HG03354 (cell line): Measurements from ENCODE around the gene FAM228A.
"Not testable (repeated sequence)": the region's sequence is repeated elsewhere in the genome, so short reads cannot be mapped to it uniquely, and the experiment has no call there.

Experiments used
- ATAC-seq: cut with Tn5 transposase; IDR thresholded peaks from one replicate; pipeline ENCODE4 v1.9.1; 2021; ENCODE audit warnings: mild to moderate bottlenecking; ENCODE audit not compliant: unreplicated experiment, poor library complexity, severe bottlenecking

Gene FAM228A

DNA sequence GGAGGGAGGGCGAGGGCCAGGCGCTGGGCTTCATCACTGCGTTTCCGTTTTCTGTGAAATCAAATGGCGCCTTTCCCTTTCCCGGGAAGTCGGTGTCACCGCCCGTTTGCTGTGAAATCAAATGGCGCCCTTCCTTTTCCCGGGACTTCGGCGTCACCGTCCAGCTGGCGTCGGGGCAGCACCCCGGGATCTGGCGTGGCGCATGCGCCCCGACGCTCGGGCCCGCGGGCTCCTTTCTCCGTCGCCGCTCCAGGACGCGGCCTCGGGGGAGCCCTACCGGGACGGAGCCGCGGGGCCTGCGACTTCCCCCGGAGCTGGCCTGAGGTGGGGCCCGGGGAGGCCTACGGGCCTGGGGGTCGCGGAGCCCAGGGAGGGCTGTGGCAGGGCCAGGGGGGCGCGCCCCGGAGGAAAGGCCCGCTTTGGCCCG, at the start of gene FAM228A:
Gene FAM228A (plus strand): TSS at position 203 of the 427 bp plus-strand sequence. CDS start 428 bp downstream, outside the sequence.
- no peak for ATAC-seq

DNA sequence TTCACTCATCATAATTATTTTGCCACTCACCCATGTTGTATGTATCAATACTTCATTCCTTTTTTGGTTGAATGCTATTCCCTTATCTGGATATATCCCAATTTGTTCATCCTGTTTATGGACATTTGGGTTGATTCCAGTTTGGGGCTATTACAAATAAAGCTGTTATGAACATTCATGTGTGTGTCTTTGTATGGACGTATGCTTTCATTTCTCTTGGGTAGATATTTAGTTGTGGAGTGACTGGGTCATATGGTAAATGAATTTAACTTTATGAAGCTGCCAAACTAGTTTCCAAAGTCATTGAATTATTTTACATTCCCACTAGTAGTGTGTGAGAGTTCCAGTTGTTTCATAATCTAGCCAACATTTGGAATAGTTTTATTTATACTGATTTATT, 48.9 kb upstream of the FAM228A start:
- no peak for ATAC-seq

DNA sequence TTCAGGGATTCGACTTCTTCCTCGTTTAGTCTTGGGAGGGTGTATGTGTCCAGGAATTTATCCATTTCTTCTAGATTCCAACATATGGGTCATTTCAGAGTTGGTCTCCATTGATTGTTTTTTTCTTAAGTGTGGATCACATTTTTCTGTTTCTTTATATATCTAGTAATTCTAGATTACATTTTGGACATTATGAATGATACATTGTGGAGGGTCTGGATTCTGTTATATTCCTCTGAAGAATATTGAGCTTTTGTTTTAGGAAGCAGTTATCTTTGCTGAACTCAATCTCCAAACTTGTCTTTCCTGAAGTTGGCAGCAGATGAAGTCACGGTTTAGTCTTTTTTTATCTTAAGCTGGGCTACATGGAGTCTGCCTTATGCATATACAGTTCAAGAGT, 42.3 kb upstream of the FAM228A start:
- ATAC-seq: no peak

DNA sequence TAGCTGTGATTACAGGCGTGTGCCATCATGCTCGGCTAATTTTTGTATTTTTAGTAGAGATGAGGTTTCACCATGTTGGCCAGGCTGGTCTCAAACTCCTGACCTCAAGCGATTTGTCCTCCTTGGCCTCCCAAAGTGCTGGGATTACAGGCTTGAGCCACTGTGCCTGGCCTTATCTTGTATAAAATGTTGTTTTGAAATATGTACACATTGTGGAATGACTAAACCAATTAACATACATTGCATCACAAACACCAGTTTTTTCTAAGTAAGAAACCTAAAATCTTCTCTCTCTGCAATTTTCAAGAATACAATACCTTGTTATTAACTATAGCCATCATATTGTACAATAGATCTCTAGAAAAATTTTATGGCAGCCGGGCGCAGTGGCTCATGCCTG, 34.5 kb upstream of the FAM228A start:
- ATAC-seq: not testable (repeated sequence)

DNA sequence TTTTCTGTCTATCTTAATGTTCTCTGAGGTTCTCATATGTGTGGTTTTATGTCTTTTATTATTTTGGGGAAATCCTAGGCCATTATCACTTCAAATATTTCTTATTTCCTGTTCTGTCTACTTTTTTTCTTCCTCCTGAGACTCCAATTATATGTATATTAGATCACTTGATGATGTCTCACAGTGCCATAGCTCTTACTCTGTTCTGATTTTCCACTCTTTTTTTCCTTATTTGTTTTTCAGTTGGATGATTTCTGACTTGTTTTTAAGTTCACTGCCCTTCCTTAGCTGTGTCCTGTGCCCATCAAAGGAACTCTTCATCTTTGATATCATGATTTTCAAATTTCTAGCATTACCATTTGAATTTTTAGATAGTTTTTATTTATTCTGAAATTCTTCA, 27.5 kb upstream of the FAM228A start:
- ATAC-seq: no peak

DNA sequence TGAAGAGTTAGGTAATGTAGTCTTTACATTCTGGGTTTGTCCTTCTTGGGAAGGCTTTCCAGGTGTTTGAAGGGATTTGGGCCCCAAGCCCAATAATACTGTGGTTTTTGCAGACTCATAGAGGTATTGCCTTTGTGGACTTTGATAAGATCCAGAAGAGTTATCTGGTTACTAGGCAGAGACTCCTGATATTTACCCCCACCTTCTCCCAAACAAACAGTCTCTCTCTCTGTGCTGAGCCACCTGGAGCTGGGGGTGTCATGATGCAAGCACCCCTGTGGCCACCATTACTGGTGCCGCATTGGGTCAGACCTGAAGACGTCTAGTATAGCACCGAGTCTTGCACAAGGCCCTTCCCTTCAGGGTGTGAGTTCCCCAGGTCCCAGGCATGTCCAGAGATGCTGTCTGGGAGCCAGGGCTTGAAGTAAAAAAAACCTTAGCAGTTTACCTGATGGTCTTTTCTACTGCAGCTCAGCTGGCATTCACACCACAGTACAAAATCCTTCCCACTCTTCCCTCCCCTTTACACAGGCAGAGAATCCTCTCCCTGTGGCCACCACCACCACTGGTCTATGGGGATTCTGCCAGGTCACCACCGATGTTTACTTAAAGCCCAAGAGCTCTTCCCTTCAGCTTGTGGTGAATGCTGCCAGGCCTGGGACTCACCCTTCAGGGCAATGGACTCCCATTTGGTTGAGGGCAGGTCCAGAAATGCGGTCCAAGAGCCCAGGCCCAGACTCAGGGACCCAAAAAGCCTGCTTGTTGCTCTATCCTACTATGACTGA, 22.2 kb upstream of the FAM228A start:
- no peak for ATAC-seq

DNA sequence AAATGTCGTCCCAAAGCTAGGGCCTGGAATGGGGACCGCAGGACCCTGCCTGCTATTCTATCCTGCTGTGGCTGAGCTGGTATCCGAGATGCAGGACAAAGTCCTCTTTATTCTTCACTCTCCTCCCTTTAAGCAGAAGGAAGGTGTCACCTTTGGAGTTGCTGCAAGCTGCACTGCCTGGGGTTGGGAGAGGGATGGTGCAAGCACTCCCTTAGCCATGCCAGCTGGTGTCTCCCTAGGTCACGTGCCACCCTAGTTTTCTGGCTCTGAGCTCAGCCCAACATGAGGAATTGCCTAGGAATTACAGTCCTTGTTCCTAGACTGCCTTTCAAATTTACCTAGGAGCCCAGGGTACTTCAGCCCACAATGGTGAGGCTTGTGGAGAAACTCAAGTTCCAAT, 21.4 kb upstream of the FAM228A start:
- ATAC-seq: no peak

DNA sequence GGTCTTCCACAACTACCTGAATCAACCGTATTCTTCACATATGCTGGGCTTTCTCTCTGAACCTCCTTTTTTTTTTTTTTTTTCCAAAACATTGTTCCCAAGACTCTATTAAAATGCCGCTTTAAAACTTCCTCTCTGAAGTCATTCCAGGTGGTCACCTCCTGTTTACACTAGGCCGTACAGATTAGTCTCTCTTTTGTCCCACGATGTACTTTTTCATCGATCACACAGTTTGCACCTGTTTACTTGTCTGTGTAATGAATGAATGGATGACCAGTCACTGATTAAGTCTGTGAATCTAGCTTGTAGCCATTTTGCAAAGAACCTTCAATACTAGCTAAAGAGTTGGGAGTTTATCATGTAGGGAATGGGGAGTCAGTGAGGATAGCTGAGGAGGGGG, 16.7 kb upstream of the FAM228A start:
- ATAC-seq: no peak

DNA sequence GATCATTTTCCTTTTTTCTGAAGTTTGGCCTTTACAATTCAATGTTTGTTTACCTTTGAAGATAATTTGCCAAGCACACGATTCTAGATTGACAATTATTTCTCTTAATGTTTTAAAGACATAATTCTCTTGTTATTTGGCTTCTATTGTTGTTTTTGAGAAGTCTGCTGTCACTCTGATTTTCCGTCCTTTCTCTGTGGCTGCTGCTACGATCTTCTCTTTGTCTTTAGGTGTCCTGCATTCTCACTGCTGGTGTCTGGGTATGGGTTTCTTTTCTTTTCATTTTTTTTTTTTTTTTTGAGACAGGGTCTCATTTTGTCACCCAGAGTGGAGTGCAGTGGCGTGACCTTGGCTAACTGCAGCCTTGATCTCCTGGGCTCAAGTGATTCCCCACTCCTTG, 15.1 kb upstream of the FAM228A start:
- ATAC-seq: no peak

DNA sequence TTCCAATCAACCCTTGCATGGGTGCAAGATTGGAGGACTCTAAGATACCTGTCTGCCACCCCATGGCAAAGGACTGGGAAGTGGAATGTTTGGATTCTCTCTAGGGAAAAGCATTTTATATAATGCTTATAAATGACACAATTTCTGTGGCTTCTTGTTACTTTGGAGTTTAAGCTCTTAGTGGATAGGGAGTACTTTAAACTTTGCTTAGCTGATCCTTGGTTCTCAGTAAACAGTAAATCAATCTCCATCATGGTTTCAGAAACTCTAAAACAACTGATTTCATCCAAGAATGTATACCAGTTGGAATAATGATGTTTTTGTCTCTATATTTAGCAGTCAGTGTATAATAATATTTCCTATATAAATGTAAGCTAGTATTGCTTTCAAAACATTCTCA, 14.1 kb upstream of the FAM228A start:
- no peak for ATAC-seq

DNA sequence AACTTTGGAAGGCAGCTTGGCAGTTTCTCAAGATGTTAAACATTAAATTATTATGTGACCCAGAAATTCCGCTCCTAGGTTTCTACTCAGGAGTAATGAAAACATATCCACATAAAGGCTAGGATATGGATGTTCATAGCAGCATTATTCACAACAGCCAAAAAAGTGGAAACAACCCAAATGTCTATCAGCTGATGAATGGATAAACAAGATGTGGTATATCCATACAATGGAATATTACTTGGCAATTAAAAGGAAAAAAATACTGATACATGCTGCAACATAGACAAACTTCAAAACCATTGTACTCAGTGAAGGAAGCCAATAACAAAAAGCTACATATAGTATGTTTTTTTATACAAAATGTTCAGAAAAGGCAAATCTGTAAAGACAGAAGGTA, 12.4 kb upstream of the FAM228A start:
- no peak for ATAC-seq

DNA sequence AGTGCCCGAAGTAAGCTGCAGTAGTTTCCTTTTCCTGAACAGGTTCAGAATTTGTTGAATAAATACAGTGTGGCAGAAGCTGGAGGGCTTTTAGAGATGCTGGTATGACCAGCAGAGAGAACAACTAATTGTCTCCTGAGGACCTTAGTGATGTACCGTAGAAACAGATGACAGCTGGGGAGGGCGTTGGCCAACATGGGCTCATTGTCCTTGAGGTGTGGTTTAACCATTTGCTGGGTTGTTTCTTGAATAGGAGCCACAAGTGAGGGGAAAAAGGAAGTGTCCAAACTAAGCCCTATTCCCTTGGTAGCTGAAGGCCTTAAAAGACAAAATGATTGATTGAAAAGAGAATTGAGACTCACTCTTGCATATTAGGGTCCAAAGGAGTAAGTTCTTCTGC, 11.7 kb upstream of the FAM228A start:
- ATAC-seq: no peak

DNA sequence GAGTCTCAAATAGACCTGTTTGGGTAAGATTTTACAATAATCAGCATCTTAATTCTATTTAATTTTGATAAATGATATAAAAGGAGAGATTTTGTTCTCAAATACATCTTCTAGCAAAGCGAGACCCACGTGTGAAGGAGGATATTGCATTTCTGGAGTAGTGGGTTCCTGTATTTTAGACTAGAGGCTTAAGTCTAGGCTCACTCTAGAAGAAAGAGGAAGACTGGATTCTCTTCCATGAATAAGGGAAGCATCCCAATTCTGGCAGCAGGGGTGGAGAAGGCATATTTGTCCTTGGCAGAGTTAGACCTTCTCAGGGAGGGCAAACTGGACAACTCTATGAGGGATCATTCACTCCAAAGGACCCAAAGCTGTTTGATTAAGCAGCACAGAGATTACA, 11.3 kb upstream of the FAM228A start:
- no peak for ATAC-seq

DNA sequence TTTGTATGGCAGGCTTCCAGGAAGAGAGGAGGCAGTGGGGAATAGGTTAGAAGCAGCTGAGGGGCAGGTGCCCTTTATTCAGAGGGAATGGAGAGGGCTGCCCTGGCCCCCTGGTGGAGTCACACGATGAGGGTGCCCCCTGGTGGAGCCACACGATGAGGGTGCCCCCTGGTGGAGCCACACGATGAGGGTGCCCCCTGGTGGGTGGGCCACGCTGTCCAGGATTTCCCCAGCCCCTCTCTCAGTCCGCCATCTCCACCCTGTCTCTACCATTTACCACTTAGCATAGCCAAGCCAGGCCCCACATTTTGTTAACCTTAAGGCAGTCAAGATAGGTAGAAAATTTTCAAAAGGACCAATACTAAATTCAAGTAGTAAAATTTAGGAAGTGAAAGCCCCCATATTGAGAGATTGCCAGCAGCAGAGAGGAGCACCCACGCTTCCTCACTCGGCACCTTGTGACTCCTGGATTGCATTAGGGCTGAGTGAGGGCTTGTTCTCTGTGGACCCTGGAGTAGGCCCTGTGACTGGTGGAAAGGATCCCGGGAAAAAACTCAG, 10.4 kb upstream of the FAM228A start:
- ATAC-seq: peak; percentile 59

DNA sequence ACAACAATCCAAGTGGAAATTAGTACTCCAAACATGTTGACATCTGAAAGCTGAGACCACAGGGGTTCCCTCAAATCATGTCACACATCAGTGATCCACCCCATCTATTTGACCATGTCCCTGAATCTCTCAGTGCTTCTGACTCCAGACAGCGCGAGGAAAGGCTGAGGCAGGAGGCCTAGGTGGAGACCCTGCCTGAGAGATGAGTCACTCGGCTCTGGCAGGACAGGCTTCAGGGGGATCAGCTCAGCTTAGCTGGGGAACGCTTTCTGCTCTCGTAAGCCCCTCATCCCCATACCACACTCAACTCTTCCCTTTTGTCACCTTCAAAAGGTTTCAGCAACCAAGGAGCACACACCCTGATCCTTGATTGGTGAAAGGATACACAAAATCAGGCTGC, 5.8 kb upstream of the FAM228A start:
- ATAC-seq: no peak

DNA sequence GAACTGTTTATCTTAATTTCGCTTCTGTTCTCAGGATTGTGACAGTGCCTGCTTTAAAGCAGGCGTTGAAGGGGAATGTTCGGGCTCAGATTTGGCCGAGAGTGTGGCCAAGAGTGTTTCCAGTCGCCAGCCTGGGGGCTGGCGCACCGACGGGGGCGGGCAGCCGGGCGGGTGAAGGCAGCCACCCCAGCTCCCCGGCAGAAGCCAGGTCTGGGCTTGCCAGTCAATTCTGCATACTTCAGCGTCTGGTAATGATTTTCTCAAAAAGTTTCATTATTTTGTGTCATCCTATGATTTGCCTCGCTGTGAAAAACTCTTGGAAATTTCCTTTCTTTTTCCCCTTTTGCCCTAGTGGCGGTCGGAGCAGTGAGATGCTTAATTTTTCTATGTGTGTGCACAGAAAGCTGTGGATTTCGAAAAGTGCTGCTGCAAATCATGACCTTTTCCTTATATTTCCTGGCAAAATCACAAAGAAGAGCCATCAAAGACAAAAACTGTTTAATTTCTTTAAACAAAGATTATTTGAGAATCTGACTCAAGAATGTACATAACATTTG, 856 bp downstream of the FAM228A start:
- ATAC-seq: no peak

DNA sequence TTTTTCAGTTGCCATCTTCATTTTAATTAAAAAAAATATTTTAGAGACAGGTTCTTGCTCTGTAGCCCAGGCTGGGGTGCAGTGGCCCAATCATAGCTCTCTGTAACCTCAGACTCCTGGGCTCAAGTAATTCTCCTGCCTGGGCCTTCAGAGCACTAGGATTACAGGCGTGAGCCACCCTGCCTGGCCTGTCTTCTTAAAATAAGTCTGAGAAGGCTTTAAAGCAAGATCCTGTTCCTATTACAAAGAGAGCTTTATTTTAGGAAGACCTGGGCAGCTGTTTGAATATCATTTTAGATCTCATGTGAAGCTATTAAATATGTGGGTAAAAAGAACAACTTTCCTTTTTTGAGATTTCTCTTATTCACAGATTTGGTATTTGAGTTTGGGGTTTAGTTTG, 1.5 kb downstream of the FAM228A start:
- no peak for ATAC-seq

DNA sequence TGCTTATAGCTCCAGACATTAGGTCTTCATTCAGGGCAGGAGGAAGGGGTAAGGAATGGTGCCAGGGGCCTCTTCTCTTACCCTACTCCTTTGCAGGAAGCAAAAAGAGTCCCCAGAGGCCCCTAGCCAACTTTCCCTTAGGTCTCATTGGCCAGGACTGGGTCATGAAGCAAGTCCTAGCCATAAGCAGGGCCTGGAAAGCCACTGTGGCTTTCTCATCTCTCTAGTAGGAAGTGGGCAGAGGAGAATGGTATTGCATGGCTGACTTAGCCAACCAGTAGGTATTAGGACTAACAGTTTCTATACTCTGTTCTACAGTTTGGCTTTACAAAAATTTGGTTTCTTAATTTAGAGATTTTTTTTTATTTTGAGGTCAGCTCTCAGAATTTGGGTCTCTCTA, 4.8 kb downstream of the FAM228A start:
- no peak for ATAC-seq

DNA sequence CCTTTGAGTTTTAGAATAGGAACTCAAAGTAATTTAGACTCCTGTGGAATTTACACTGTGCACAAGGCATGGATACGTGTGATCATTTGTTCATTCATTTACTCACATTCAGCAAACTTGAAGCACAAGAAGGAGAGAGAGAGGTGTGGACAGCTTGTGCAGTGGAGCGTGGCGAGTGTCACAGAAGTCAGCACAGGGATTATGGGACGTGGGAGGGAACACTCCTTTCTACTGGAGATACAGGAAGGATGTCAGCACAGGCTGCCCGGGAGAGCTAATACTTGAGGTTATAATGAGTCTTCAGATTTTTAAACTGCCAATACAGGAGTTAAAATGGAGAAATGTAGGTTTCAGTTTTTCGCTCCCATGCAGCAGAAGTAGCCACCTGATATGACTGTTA, 7.0 kb downstream of the FAM228A start:
- no peak for ATAC-seq

DNA sequence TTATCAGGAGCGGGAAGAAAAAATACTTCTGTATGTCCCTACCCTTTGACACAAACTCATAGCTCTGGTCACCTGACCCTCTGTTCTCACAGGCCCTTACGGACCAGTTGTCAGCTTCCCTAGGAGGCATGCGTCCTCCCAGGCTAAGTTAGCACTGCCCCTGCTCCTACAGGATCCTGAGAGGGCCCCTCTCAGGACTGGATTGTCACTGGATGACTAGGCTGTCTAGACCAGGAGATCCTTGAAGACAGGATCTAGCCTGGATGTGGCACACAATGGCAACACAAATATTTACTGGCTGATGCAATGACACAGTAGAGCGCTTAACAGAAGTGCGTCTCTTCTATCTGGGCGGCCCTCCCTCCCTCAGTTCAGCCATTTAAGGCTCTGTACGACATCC, 7.7 kb downstream of the FAM228A start:
- ATAC-seq: no peak

DNA sequence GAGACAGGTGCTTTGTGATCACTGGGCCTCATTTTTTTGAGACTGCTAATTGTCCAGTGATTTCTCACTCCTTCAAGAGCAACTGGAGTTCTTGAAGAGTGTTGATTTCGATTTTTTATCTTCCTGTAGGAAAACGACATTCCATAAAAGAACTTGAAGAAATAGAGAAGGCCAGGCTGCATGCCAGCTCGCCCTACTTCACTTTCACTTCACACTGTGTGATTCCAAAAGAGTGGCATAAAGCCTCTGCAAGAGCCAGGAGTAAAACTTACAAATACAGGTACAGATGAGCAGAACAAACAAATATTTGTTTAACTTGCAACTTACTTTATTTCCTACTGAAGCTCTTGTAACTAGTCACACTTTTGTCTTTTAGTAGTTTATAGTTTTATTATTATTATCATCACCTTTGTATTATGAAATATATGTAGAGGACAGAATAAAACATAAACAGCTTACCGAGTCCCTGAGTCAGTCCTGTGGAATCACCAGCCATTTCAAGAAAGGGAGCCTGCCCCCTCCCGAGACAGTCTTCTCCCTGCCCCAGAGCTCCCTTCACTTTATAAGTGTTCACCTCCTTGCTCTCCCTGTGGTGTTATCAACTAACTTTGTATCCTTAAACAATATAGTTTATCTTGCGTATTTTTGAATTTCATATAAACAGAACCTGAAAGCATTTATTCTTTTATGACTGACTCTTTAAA, 8.7 kb downstream of the FAM228A start:
- no peak for ATAC-seq
